Left lung (tissue), 14 donors: ENCODE results near the gene ADH7. TPM values are rescaled to one million over a fixed set of nuclear protein-coding genes. Genes with fewer than 3 reads are reported as not detected.

Experiments
- ATAC-seq: fragments of 200-7000 bp; cut with Tn5 transposase; one replicate; pipeline ENCODE4 v1.9.1; 2020; ENCODE audit warnings: moderate library complexity
- DNase-seq, 4 donors: peaks; one replicate each; pipeline ENCODE4 v3.0.0-alpha.2; 2013 to 2020
- H3K27ac ChIP-seq, 2 donors: fragments of 200-600 bp; sonication (generic) in 1 of 2; one replicate each; pipeline versions ENCODE4 v1.5.0 to v1.8.0; 2020 to 2021
- H3K27me3 ChIP-seq, 2 donors: fragments of 200-600 bp; sonication (generic) in 1 of 2; one replicate each; pipeline versions ENCODE4 v1.5.0 to v1.8.0; 2020 to 2021
- H3K36me3 ChIP-seq, 2 donors: fragments of 200-600 bp; sonication (generic) in 1 of 2; one replicate each; pipeline versions ENCODE4 v1.5.0 to v1.8.0; 2020 to 2021
- H3K4me1 ChIP-seq, 2 donors: fragments of 200-600 bp; one replicate each; pipeline ENCODE4 v1.8.0; 2021
- H3K4me3 ChIP-seq, 2 donors: fragments of 200-600 bp; sonication (generic) in 1 of 2; one replicate each; pipeline versions ENCODE4 v1.5.0 to v1.8.0; 2020 to 2021; ENCODE audit warnings: mild to moderate bottlenecking in 1 of 2
- H3K9me3 ChIP-seq, 2 donors: fragments of 200-600 bp; sonication (generic) in 1 of 2; one replicate each; pipeline versions ENCODE4 v1.5.0 to v1.8.0; 2020 to 2021
- intact Hi-C, 2 donors: fragments of 100-400 bp; cut with DNase I; formaldehyde crosslinking; loops; one replicate each; pipeline versions ENCODE4 v1.11.2 to v1.14.2; 2022
- long read RNA-seq, 12 donors: library from polyadenylated mRNA in 2 of 12; unstranded in 2 of 12; transcript quantifications; one replicate each; pipeline ENCODE4 v2.0.0 and lab custom pipeline, GENCODE V29; 2019 to 2026
- polyA plus RNA-seq, 6 donors: library from polyadenylated mRNA; unstranded; fragments of 120-200 nt; gene quantifications; one replicate each; pipeline ENCODE4 v1.2.1, GENCODE V29; 2013; ENCODE audit not compliant: insufficient read length in 6 of 6
- total RNA-seq, 2 donors: library from RNA; stranded (reverse); fragmentation: NEBNext Ultra II Directional; extraction: Animal tissue kit (Norgen Biotek cat#: 25700); gene quantifications; one replicate each; pipeline ENCODE4 v1.2.1, GENCODE V29; 2021
- TF ChIP-seq, protein P1 (sequence below), 2 donors: fragments of 200-600 bp; sonication (generic) in 1 of 2; IDR thresholded peaks; one replicate each; pipeline versions ENCODE4 v1.5.0 to v1.8.0; 2021; ENCODE audit warnings: antibody characterized with exemption in 2 of 2
- donor health status: DM: no; HTN: yes; CAD: no.
- donor health status: DM: no; HTN: no; CAD: no.

ADH7 gene
- total RNA-seq (1 to 10 TPM in 1 of 2 donors, not detected in 1; 1.4 TPM), polyA plus RNA-seq (under 1 TPM in 2 of 6 donors, not detected in 4; 0.07 to 0.13 TPM)
- long read RNA-seq, donor 1 = 0 reads
- long read RNA-seq, donor 2 = 0 reads
- long read RNA-seq, donor 3 = 0 reads
- long read RNA-seq, donor 4 = 0 reads
- long read RNA-seq, donor 5 = 0 reads
- long read RNA-seq, donor 6 = 0 reads
- long read RNA-seq, donor 7 = 0 reads
- long read RNA-seq, donor 8 = 0 reads
- long read RNA-seq, donor 9 = 0 reads
- long read RNA-seq, donor 10 = 0 reads
- long read RNA-seq, donor 11 = 0 reads
- long read RNA-seq, donor 12 = 0 reads

DNA sequence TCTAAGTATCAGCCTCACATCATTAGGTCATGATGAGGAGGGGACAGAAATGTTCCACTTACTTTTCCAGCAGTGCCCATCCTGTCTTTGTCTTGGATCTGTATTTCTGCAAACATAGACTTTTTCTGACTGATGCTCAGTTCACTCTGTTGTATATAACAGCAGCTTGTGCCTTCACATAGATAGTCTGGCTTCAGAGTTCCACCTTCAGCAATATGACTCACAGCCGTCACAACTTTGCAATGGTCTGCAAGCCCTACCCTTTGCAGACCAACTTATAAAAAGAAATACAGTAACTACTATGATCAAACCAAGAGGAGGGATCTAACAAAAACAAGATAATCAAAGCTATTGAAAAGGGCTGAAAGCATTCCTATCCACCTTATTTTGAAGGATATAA lies at the start of gene ADH7:
TSS of gene ADH7 (minus strand) at position 189 of the 400 bp plus-strand sequence. CDS start at position 80, 109 bp downstream.
- Histone ChIP-seq H3K4me3 (no peak within 1 kb of the TSS), H3K36me3 (no peaks in the 10 kb centered on the region), H3K4me1 (no peaks in the 10 kb centered on the region), H3K27me3 (no peaks in the 10 kb centered on the region), H3K9me3 (no peaks in the 10 kb centered on the region), H3K27ac (no peak within 1 kb of the TSS)
- DNase-seq = no peak
- intact Hi-C loops = no loop called here
- ATAC-seq = no peak
- TF ChIP-seq, protein P1, sequence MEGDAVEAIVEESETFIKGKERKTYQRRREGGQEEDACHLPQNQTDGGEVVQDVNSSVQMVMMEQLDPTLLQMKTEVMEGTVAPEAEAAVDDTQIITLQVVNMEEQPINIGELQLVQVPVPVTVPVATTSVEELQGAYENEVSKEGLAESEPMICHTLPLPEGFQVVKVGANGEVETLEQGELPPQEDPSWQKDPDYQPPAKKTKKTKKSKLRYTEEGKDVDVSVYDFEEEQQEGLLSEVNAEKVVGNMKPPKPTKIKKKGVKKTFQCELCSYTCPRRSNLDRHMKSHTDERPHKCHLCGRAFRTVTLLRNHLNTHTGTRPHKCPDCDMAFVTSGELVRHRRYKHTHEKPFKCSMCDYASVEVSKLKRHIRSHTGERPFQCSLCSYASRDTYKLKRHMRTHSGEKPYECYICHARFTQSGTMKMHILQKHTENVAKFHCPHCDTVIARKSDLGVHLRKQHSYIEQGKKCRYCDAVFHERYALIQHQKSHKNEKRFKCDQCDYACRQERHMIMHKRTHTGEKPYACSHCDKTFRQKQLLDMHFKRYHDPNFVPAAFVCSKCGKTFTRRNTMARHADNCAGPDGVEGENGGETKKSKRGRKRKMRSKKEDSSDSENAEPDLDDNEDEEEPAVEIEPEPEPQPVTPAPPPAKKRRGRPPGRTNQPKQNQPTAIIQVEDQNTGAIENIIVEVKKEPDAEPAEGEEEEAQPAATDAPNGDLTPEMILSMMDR (IDR thresholded peaks at IDR 0.05) = no peak

GRCh38 chr4:99483636-99484035 lies 48.5 kb upstream of the ADH7 start:
- H3K4me3 ChIP-seq = no peak overlapping the region
- H3K27me3 ChIP-seq = no peaks in the 10 kb centered on the region
- H3K9me3 ChIP-seq = peaks cover 0 to 45% of the 10 kb centered on the region in 2 donors
- TF ChIP-seq, protein P1 (IDR thresholded peaks at IDR 0.05) = no peak
- no peak for DNase-seq
- intact Hi-C loops = no loop called here
- H3K4me1 ChIP-seq = no peaks in the 10 kb centered on the region
- H3K27ac ChIP-seq = no peak overlapping the region
- no peak for ATAC-seq
- no peaks in the 10 kb centered on the region for H3K36me3 ChIP-seq

- TF ChIP-seq, protein P1 (IDR thresholded peaks at IDR 0.05) = no peak
- no peak for DNase-seq
These were observed 38.0 kb upstream of the ADH7 start for GRCh38 chr4:99473131-99473530.

DNA sequence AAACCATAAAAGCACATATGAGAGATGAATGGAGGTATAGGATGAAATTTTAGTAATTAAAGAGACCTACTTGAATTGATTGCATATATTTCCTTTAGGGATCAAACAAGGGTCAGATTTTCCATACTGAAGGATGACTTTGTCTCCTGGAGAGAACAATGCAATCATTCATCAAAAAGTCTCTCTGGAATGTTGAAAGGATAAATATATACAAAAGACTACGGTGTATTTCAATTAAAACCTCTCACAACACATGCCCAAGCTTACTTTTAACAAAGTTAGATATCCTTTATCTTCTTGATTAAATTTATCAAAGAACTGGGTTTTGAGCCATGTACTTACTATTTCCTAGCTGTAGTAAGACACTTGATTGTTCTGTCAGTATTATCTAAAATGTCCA lies 36.8 kb upstream of the ADH7 start:
- H3K27me3 ChIP-seq = no peaks in the 10 kb centered on the region
- no peak overlapping the region for H3K4me3 ChIP-seq
- TF ChIP-seq, protein P1 (IDR thresholded peaks at IDR 0.05) = no peak
- intact Hi-C loops = no loop called here
- no peak overlapping the region for H3K27ac ChIP-seq
- ATAC-seq = no peak
- no peaks in the 10 kb centered on the region for H3K4me1 ChIP-seq
- H3K9me3 ChIP-seq = no peaks in the 10 kb centered on the region
- DNase-seq = no peak
- no peaks in the 10 kb centered on the region for H3K36me3 ChIP-seq

More at GRCh38 chr4:99473131-99473530, 38.0 kb upstream of the ADH7 start:
- ATAC-seq = no peak
- Histone ChIP-seq H3K36me3 (no peaks in the 10 kb centered on the region), H3K9me3 (no peaks in the 10 kb centered on the region), H3K27ac (no peak overlapping the region), H3K27me3 (no peaks in the 10 kb centered on the region), H3K4me1 (no peaks in the 10 kb centered on the region), H3K4me3 (no peak overlapping the region)
- intact Hi-C loops = no loop called here

DNA sequence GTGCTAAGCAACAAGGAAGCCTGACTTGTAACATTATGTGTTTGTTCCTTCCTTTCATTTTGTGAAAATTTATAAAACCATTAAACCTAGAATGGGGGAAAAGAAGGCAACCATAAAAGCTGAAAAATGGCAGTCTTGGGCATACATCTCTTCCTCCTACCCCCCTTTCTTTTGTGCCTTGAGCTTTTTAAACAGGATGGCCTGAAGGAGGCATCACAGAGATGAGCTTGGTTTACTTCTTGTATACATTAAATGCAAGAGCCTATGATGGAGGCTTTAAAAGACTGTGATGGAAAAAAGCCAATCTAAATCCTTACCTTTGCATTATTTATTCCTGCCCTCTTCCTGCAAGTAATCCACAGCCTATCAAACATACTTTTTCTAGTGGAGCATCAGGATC lies 36.2 kb upstream of the ADH7 start:
- no peaks in the 10 kb centered on the region for H3K36me3 ChIP-seq
- DNase-seq (no peak), ATAC-seq (no peak)
- H3K27me3 ChIP-seq = no peaks in the 10 kb centered on the region
- intact Hi-C loops = no loop called here
- TF ChIP-seq, protein P1 (IDR thresholded peaks at IDR 0.05) = no peak
- H3K9me3 ChIP-seq = no peaks in the 10 kb centered on the region
- H3K4me1 ChIP-seq = no peaks in the 10 kb centered on the region
- no peak overlapping the region for H3K27ac ChIP-seq
- no peak overlapping the region for H3K4me3 ChIP-seq
